Astrocyte of the spinal cord (primary cell): ENCODE measurements around the gene KRTAP12-3.
"Not testable (repeated sequence)": the region's sequence is repeated elsewhere in the genome, so short reads cannot be mapped to it uniquely, and the experiment has no call there.

Experiments
- DNase-seq: peaks from one replicate; pipeline ENCODE4 v3.0.0; 2011; ENCODE audit warnings: low read depth, low spot score
- H3K4me3 ChIP-seq: 2 replicates; pipeline ENCODE4 v1.5.1; 2011; ENCODE audit warnings: low read depth, mild to moderate bottlenecking, low read length, moderate library complexity
- in situ Hi-C: cut with HindIII; loops from 2 replicates; pipeline ENCODE4 v1.10.0; 2017; ENCODE audit warnings: low sequenced_read_pairs
- TF ChIP-seq, protein P1 (sequence below): IDR thresholded peaks from 2 replicates; pipeline ENCODE4 v1.5.1; 2012; ENCODE audit warnings: low read depth, mild to moderate bottlenecking, low read length, inconsistent platforms

Gene KRTAP12-3

DNA sequence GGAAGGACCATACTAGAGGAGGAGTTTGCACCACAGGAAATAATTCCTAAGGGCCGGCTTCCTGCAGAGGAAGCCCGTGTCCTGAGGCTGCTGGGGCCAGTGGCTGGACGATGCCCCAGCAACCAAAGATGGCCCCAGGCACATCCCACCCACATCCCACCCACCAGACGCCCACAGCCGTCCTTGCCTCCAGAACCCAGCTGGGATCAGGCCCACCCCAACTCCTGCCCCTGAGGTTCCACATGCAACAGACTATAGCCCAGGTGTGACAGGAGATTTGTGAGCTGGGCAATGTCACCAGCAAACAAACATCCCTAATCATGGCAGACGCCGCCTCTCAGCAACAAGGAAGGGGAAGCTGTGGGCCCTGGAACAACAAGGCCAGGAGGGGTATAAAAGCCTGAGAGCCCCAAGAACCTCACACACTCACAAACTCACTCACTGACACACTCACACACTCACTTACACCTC is 31.0 kb upstream of the KRTAP12-3 start, which contains the start of gene KRTAP10-9:
KRTAP10-9 (plus strand) TSS at position 421 of the 471 bp plus-strand sequence. CDS start 79 bp downstream, outside the sequence.
- in situ Hi-C loops = no loop called here
- no peak for DNase-seq
- TF ChIP-seq, protein P1, sequence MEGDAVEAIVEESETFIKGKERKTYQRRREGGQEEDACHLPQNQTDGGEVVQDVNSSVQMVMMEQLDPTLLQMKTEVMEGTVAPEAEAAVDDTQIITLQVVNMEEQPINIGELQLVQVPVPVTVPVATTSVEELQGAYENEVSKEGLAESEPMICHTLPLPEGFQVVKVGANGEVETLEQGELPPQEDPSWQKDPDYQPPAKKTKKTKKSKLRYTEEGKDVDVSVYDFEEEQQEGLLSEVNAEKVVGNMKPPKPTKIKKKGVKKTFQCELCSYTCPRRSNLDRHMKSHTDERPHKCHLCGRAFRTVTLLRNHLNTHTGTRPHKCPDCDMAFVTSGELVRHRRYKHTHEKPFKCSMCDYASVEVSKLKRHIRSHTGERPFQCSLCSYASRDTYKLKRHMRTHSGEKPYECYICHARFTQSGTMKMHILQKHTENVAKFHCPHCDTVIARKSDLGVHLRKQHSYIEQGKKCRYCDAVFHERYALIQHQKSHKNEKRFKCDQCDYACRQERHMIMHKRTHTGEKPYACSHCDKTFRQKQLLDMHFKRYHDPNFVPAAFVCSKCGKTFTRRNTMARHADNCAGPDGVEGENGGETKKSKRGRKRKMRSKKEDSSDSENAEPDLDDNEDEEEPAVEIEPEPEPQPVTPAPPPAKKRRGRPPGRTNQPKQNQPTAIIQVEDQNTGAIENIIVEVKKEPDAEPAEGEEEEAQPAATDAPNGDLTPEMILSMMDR = no peak

DNA sequence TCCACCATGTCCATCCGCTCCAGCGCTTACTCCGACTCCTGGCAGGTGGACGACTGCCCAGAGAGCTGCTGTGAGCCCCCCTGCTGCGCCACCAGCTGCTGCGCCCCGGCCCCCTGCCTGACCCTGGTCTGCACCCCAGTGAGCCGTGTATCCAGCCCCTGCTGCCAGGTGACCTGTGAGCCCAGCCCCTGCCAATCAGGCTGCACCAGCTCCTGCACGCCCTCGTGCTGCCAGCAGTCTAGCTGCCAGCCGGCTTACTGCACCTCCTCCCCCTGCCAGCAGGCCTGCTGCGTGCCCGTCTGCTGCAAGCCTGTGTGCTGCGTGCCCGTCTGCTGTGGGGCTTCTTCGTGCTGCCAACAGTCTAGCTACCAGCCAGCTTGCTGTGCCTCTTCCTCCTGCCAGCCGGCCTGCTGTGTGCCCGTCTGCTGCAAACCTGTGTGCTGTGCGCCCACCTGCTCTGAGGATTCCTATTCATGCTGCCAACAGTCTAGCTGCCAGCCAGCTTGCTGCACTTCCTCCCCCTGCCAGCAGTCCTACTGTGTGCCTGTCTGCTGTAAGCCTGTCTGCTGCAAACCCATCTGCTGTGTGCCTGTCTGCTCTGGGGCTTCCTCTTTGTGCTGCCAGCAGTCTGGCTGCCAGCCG is 30.4 kb upstream of the KRTAP12-3 start:
- DNase-seq, in situ Hi-C loops, H3K4me3 ChIP-seq: not testable (repeated sequence)

More for the DNA sequence above, 31.0 kb upstream of the KRTAP12-3 start, which contains the start of gene KRTAP10-9:
- no peak within 1 kb of the TSS for H3K4me3 ChIP-seq

DNA sequence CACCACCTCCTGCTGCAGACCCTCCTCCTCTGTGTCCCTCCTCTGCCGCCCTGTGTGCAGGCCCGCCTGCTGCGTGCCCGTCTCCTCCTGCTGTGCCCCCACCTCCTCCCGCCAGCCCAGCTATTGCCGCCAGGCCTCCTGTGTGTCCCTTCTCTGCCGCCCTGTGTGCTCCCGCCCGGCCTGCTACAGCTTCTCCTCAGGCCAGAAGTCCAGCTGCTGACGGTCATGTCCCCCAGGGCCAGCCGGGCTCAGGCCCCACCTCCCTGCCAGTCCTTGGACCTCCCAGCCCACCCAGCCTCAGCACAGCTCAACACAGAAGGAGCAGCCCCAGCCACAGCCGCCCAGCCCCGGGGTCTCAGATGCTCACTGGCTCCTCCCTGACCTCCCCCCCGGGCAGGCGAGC is 29.9 kb upstream of the KRTAP12-3 start:
- DNase-seq, H3K4me3 ChIP-seq, in situ Hi-C loops: not testable (repeated sequence)

DNA sequence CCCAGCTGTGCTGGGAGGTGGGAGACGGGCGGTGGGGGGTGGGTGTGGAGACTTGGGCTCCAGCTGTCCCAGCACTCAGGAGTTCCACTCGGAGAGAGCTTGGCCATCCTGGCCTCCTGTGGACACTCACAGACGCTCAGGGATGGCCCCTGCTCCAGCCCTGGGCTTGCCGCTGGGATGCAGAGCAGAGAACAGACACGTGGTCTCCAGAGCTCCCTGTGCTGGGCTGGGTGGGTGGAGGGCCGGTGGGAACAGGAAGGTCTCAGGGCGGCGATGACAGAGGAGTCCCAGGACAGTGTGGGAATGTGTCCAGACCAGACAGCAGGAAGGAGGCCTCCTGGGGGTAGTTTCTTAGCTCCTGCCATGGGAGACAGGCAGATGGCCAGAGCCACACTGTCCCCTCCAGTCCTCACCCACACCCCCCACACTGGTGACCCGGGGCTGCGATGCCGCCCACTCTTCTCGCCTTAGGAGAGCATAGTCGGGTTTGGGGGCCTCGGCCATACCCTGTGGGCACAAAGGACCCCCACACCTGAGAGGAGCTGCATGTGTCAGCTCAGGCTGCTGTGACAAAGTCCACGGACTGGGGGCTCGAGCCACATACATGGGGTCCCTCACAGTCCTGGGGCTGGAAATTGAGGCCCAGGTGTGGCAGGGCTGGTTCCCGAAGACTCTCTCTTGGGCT is 28.9 kb upstream of the KRTAP12-3 start:
- DNase-seq = no peak
- TF ChIP-seq, protein P1 = no peak
- H3K4me3 ChIP-seq = no peak overlapping the region
- in situ Hi-C loops = no loop called here

DNA sequence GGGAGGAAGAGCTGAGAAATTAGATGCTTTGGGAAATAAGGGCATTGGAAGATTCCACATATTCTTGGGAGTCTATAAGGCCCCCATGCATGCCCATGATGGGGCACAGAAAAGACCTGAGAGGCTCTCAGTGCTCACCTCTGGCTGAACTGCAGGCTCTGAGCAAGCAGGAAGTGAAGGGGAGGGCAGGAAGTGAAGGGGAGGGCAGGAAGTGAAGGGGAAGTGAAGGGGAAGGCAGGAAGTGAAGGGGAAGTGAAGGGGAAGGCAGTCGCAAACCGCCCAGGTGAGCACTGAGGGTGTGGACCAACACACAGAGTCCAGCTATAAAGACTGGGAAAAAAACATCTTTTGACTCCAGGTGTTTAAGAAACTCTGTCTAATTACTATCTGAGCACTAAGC is 27.3 kb upstream of the KRTAP12-3 start:
- TF ChIP-seq, protein P1 = no peak
- DNase-seq = no peak
- no peak overlapping the region for H3K4me3 ChIP-seq
- in situ Hi-C loops = no loop called here

DNA sequence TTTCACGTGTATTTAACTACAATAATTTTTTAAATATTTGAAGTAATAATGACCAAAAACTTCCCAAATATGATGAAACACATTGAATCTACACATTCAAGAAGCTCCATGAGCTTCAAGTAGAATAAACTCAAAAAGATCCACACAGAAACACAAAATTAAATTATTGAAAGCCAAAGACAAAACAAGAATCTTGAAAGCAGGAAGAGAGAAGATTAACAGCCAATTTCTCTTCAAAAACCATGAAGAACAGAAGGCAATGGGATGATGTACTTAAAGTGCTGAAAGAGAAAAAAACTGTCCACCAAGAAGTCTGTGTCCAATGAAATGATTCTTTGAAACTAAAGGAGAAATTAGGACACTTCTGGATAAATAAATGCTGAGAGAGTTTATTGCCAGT is 25.7 kb upstream of the KRTAP12-3 start:
- in situ Hi-C loops = no loop called here
- TF ChIP-seq, protein P1 = no peak
- no peak overlapping the region for H3K4me3 ChIP-seq
- no peak for DNase-seq

DNA sequence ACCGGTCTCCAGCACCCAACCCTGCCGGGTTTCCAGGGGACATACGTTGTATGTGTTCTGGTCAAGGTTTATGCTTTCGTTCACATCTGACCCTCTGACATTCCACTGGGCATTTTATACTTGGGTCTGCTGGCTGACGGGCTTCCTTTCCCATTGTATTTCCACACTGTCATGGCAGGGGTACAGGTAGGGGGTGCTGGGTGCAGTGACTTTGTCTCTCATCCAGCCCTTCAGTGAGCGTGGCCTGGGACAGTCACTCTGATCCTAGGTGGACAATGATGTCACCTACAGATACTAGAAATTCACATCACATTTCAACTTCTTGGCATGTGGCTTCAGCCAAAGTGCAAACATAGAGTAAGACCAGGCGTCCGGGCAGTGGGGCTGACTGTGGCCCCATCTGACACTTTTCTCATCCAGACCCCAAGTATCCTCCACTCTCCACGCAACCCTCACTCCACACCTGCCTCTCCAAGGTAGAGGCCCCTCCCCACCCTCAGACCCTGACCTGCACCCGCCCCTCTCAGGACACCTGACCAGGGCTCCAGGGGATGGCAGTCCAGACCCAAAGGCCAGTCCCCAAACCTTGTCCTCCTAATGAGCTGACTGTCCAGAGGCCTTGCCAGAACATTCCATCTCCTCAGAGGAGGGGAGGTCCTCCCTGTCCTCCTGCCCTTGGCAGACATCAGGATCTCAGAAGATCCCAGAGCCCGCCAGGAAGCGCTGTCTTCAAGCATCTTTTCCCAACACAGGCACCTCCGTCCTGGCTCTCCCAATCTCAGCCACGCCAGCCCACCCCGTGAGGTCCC is 21.3 kb upstream of the KRTAP12-3 start:
- DNase-seq = no peak
- in situ Hi-C loops = no loop called here
- TF ChIP-seq, protein P1 = no peak
- no peak overlapping the region for H3K4me3 ChIP-seq
